Trophoblast cell (in vitro differentiated cells and primary cell): ENCODE data around the gene AGAP1.
A peak's percentile ranks its signal among the peaks of the same experiment; 100 is the strongest.

Experiments used
- DNase-seq, 2 donors: peaks; one replicate each; pipeline ENCODE4 v3.0.0-alpha.2; 2016
- H2AFZ ChIP-seq: 2 replicates; pipeline ENCODE4 v1.6.1; 2013; ENCODE audit warnings: low read length, moderate library complexity, mild to moderate bottlenecking; ENCODE audit not compliant: insufficient read depth, poor library complexity
- H2AK5ac ChIP-seq: 2 replicates; pipeline ENCODE4 v1.6.1; 2013; ENCODE audit warnings: mild to moderate bottlenecking, low read length
- H2BK120ac ChIP-seq: 2 replicates; pipeline ENCODE4 v1.6.1; 2013; ENCODE audit warnings: low read length, mild to moderate bottlenecking, moderate library complexity; ENCODE audit not compliant: insufficient read depth, poor library complexity
- H2BK12ac ChIP-seq: 2 replicates; pipeline ENCODE4 v1.6.1; 2013; ENCODE audit warnings: mild to moderate bottlenecking, low read length, moderate library complexity
- H2BK5ac ChIP-seq: 2 replicates; pipeline ENCODE4 v1.6.1; 2013; ENCODE audit warnings: low read length, low read depth, moderate library complexity, mild to moderate bottlenecking; ENCODE audit not compliant: poor library complexity
- H3K14ac ChIP-seq: 2 replicates; pipeline ENCODE4 v1.6.1; 2013; ENCODE audit warnings: mild to moderate bottlenecking, low read length
- H3K18ac ChIP-seq: 2 replicates; pipeline ENCODE4 v1.6.1; 2013; ENCODE audit warnings: mild to moderate bottlenecking, low read length
- H3K23ac ChIP-seq: 2 replicates; pipeline ENCODE4 v1.6.1; 2013; ENCODE audit warnings: low read length
- H3K27ac ChIP-seq: 2 replicates; pipeline ENCODE4 v1.5.1; 2013; ENCODE audit warnings: low read depth, mild to moderate bottlenecking, inconsistent platforms, low read length, moderate library complexity
- H3K27me3 ChIP-seq: 2 replicates; pipeline ENCODE4 v1.6.1; 2013; ENCODE audit warnings: inconsistent platforms, mild to moderate bottlenecking, low read length, moderate library complexity; ENCODE audit not compliant: insufficient read depth
- H3K36me3 ChIP-seq, 2 experiments: 1 replicate in 1 of 2; 2 replicates in 1 of 2; pipeline ENCODE4 v1.6.1; 2013; ENCODE audit warnings: low read length in 2 of 2, mild to moderate bottlenecking in 2 of 2, moderate library complexity in 1 of 2; ENCODE audit not compliant: insufficient read depth in 2 of 2, control insufficient read depth in 1 of 2
- H3K4ac ChIP-seq: 2 replicates; pipeline ENCODE4 v1.6.1; 2013; ENCODE audit warnings: low read depth, mild to moderate bottlenecking, low read length, moderate library complexity
- H3K4me1 ChIP-seq, 2 experiments: 1 replicate in 1 of 2; 2 replicates in 1 of 2; pipeline ENCODE4 v1.6.1; 2013; ENCODE audit warnings: low read length in 2 of 2, mild to moderate bottlenecking in 2 of 2, moderate library complexity in 1 of 2; ENCODE audit not compliant: insufficient read depth in 2 of 2, control insufficient read depth in 1 of 2
- H3K4me2 ChIP-seq: 2 replicates; pipeline ENCODE4 v1.6.1; 2013; ENCODE audit warnings: inconsistent platforms, mild to moderate bottlenecking, low read length, moderate library complexity
- H3K4me3 ChIP-seq: 2 replicates; pipeline ENCODE4 v1.5.1; 2013; ENCODE audit warnings: mild to moderate bottlenecking, low read depth, low read length, inconsistent platforms
- H3K79me1 ChIP-seq: one replicate; pipeline ENCODE4 v1.6.1; 2013; ENCODE audit warnings: low read length
- H3K79me2 ChIP-seq: 2 replicates; pipeline ENCODE4 v1.6.1; 2013; ENCODE audit warnings: low read length, mild to moderate bottlenecking; ENCODE audit not compliant: control insufficient read depth, insufficient read depth, poor library complexity
- H3K9ac ChIP-seq: 2 replicates; pipeline ENCODE4 v1.6.1; 2013; ENCODE audit warnings: mild to moderate bottlenecking, low read length
- H3K9me3 ChIP-seq: 2 replicates; pipeline ENCODE4 v1.6.1; 2013; ENCODE audit warnings: low read depth, mild to moderate bottlenecking, control low read depth, inconsistent platforms, low read length; ENCODE audit not compliant: insufficient read depth
- H4K12ac ChIP-seq: 2 replicates; pipeline ENCODE4 v1.6.1; 2013; ENCODE audit warnings: low read depth, mild to moderate bottlenecking, low read length, moderate library complexity
- H4K8ac ChIP-seq: 2 replicates; pipeline ENCODE4 v1.6.1; 2013; ENCODE audit warnings: low read depth, mild to moderate bottlenecking, low read length, moderate library complexity
- H4K91ac ChIP-seq: one replicate; pipeline ENCODE4 v1.6.1; 2013; ENCODE audit warnings: low read depth, mild to moderate bottlenecking, low read length, moderate library complexity
- WGBS: extraction: QIAGEN DNeasy Blood & Tissue Kit; methylation state at CpG from one replicate; pipeline ENCODE4 v1.1.7; 2013; ENCODE audit warnings: missing lambda C conversion rate; ENCODE audit not compliant: insufficient read length, insufficient coverage; ENCODE audit errors: extremely low coverage; 5-methylcytosine and 5-hydroxymethylcytosine counted together

The AGAP1 gene

GRCh38 chr2:235583144-235583543 lies 89.3 kb downstream of the AGAP1 start:
- WGBS = no CpG with 5 or more reads among the region's 6 CpGs
- H3K36me3 ChIP-seq = no peaks in the 10 kb centered on the region
- no peak overlapping the region for H3K18ac ChIP-seq

GRCh38 chr2:235583925-235584637 lies 90.2 kb downstream of the AGAP1 start:
- no CpG with 5 or more reads among the region's 8 CpGs for WGBS
- Histone ChIP-seq H2BK12ac (no peak overlapping the region), H2AFZ (no peak overlapping the region), H4K12ac (no peak overlapping the region), H2BK5ac (no peak overlapping the region), H2BK120ac (no peak overlapping the region), H3K4me2 (no peak overlapping the region), H3K9ac (no peak overlapping the region), H3K4ac (peak overlapping the region; percentile 15), H3K79me1 (no peaks in the 10 kb centered on the region), H3K4me1 (peaks cover 0 to 3% of the 10 kb centered on the region in 2 experiments), H4K8ac (no peak overlapping the region), H3K23ac (peak overlapping the region; percentile 45), H3K18ac (no peak overlapping the region), H3K27ac (no peak overlapping the region), H2AK5ac (no peak overlapping the region), H4K91ac (no peak overlapping the region), H3K36me3 (no peaks in the 10 kb centered on the region), H3K4me3 (no peak overlapping the region), H3K27me3 (no peaks in the 10 kb centered on the region), H3K79me2 (no peaks in the 10 kb centered on the region), H3K9me3 (no peaks in the 10 kb centered on the region), H3K14ac (no peak overlapping the region)
- DNase-seq = no peak

More at GRCh38 chr2:235583144-235583543, 89.3 kb downstream of the AGAP1 start:
- Histone ChIP-seq H3K79me1 (peaks cover under 1% of the 10 kb centered on the region), H3K9me3 (no peaks in the 10 kb centered on the region), H3K9ac (no peak overlapping the region), H3K4me1 (peaks cover under 1 to 7% of the 10 kb centered on the region in 2 experiments), H3K14ac (no peak overlapping the region), H4K8ac (no peak overlapping the region), H2AK5ac (no peak overlapping the region), H4K12ac (no peak overlapping the region), H3K27ac (no peak overlapping the region), H2BK120ac (no peak overlapping the region), H3K27me3 (no peaks in the 10 kb centered on the region), H3K23ac (no peak overlapping the region), H3K4me2 (no peak overlapping the region), H2BK12ac (no peak overlapping the region), H4K91ac (no peak overlapping the region), H3K4me3 (no peak overlapping the region), H2AFZ (no peak overlapping the region), H2BK5ac (no peak overlapping the region), H3K4ac (peak overlapping the region; percentile 10), H3K79me2 (peaks cover under 1% of the 10 kb centered on the region)
- no peak for DNase-seq

GRCh38 chr2:235584638-235585007 lies 90.8 kb downstream of the AGAP1 start:
- Histone ChIP-seq H2BK5ac (no peak overlapping the region), H4K91ac (no peak overlapping the region)
- WGBS = no CpG with 5 or more reads among the region's 10 CpGs

GRCh38 chr2:235587202-235587601 lies 93.4 kb downstream of the AGAP1 start:
- H3K36me3 ChIP-seq = no peaks in the 10 kb centered on the region
- H4K91ac ChIP-seq = no peak overlapping the region
- no peak overlapping the region for H2BK12ac ChIP-seq
- no CpG with 5 or more reads among the region's 9 CpGs for WGBS
- H3K79me1 ChIP-seq = no peaks in the 10 kb centered on the region
- H3K18ac ChIP-seq = no peak overlapping the region
- no peak overlapping the region for H2BK5ac ChIP-seq
- no peak overlapping the region for H3K4me3 ChIP-seq
- H3K27ac ChIP-seq = no peak overlapping the region
- H2BK120ac ChIP-seq = no peak overlapping the region
- no peak overlapping the region for H3K14ac ChIP-seq
- H2AFZ ChIP-seq = no peak overlapping the region
- no peak overlapping the region for H3K4ac ChIP-seq
- no peak overlapping the region for H4K12ac ChIP-seq
- H3K79me2 ChIP-seq = no peaks in the 10 kb centered on the region
- H3K9ac ChIP-seq = no peak overlapping the region
- H3K27me3 ChIP-seq = no peaks in the 10 kb centered on the region
- DNase-seq = no peak
- no peak overlapping the region for H4K8ac ChIP-seq
- peaks cover 0 to 3% of the 10 kb centered on the region in 2 experiments for H3K4me1 ChIP-seq
- H3K9me3 ChIP-seq = peaks cover 2% of the 10 kb centered on the region
- H3K23ac ChIP-seq = no peak overlapping the region
- no peak overlapping the region for H2AK5ac ChIP-seq
- H3K4me2 ChIP-seq = no peak overlapping the region

More at GRCh38 chr2:235584638-235585007, 90.8 kb downstream of the AGAP1 start:
- Histone ChIP-seq H3K4me3 (no peak overlapping the region), H3K4me1 (peaks cover 0 to 3% of the 10 kb centered on the region in 2 experiments), H3K36me3 (no peaks in the 10 kb centered on the region), H2AFZ (no peak overlapping the region), H3K18ac (no peak overlapping the region), H3K79me1 (no peaks in the 10 kb centered on the region), H3K9me3 (no peaks in the 10 kb centered on the region), H3K9ac (no peak overlapping the region), H3K4me2 (no peak overlapping the region), H3K79me2 (no peaks in the 10 kb centered on the region), H3K27me3 (no peaks in the 10 kb centered on the region), H2BK120ac (no peak overlapping the region), H4K12ac (no peak overlapping the region), H2BK12ac (no peak overlapping the region), H3K23ac (no peak overlapping the region), H2AK5ac (no peak overlapping the region), H3K14ac (no peak overlapping the region), H4K8ac (no peak overlapping the region), H3K4ac (no peak overlapping the region), H3K27ac (no peak overlapping the region)
- no peak for DNase-seq
